Muscle layer of duodenum (tissue), 2 donors: ENCODE data around the gene PDE9A.

ENCODE experiments used
- H3K27ac ChIP-seq: one replicate; pipeline ENCODE4 v1.7.0; 2013; ENCODE audit warnings: mild to moderate bottlenecking, low read length
- H3K27me3 ChIP-seq: one replicate; pipeline ENCODE4 v1.7.0; 2013; ENCODE audit warnings: low read depth, mild to moderate bottlenecking, control low read depth, low read length
- H3K36me3 ChIP-seq, 2 donors: one replicate each; pipeline ENCODE4 v1.7.0; 2013; ENCODE audit warnings: low read length in 2 of 2, control low read depth in 1 of 2, mild to moderate bottlenecking in 1 of 2; ENCODE audit not compliant: insufficient read depth in 2 of 2, control insufficient read depth in 1 of 2
- H3K4me1 ChIP-seq, 2 donors: one replicate each; pipeline ENCODE4 v1.7.0; 2013; ENCODE audit warnings: low read length in 2 of 2, mild to moderate bottlenecking in 2 of 2, control low read depth in 1 of 2, moderate library complexity in 1 of 2; ENCODE audit not compliant: insufficient read depth in 2 of 2, control insufficient read depth in 1 of 2
- H3K4me3 ChIP-seq, 2 donors: one replicate each; pipeline ENCODE4 v1.7.0; 2013; ENCODE audit warnings: low read length in 2 of 2, low read depth in 1 of 2, mild to moderate bottlenecking in 1 of 2
- H3K9me3 ChIP-seq, 2 donors: one replicate each; pipeline ENCODE4 v1.7.0; 2013; ENCODE audit warnings: low read length in 2 of 2, control low read depth in 1 of 2, mild to moderate bottlenecking in 1 of 2; ENCODE audit not compliant: control insufficient read depth in 1 of 2
- donor health status: healthy.

Gene PDE9A

DNA sequence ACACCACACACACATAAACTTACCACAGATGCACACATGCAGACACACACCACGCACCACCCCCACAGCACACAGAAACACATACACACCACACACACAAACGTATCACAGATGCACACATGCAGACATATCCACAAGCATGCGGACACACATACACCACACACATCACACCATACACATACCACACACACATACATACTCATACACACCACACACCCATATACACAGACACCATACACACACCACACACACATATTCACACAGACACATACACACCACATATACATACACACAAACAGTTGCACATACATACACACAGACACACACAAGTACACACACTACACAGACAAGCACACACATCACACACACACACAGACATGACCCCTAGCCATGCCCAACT lies 37.5 kb upstream of the PDE9A start:
- Histone ChIP-seq H3K36me3 (no peaks in the 10 kb centered on the region), H3K4me3 (no peak overlapping the region), H3K4me1 (peaks cover 0 to 6% of the 10 kb centered on the region in 2 donors), H3K9me3 (no peaks in the 10 kb centered on the region), H3K27ac (no peak overlapping the region), H3K27me3 (peaks cover 9% of the 10 kb centered on the region)

DNA sequence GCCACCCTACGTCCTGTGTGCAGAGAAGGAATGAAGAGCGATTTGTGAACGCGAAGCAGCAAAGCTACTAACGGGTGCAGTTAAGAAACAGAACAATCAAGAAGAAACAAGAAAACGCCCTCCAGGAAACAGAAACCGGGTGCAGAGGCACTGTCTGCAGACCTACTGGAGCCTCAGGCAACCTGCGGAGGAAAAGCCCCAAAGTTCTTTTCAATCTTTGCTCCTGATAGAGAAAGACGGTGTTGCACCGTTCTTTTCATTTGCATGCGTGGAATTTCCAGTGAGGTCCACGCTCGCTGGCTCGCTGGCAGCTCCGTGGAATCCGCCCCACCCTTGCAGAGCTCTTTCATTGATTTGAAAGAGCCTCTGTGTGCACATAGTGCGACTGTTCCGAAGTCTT lies 37.0 kb upstream of the PDE9A start:
- Histone ChIP-seq H3K4me3 (peak overlapping the region; percentile 19 to 30), H3K4me1 (peaks cover 0 to 6% of the 10 kb centered on the region in 2 donors), H3K27me3 (peaks cover 9% of the 10 kb centered on the region), H3K36me3 (no peaks in the 10 kb centered on the region), H3K9me3 (no peaks in the 10 kb centered on the region), H3K27ac (no peak overlapping the region)

DNA sequence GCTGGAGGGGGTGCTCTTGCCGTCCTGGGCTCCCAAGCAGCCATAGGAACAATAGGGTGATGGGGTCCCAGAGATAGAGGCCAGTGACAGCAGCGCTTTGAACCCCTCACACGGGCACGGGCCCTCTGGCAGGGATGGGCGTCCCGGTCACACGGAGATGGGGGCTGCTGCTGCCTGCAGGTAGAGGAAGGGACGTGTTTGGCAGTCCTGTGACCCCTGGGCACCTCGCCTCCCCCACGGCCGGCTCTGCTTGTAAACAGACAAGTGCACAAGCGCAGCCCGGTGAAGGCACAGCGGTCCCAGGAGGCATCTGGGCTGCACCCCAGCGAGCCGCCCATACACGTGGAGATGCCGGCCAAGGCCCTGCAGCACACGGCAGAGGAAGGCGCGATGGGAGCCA lies 36.5 kb upstream of the PDE9A start:
- no peaks in the 10 kb centered on the region for H3K9me3 ChIP-seq
- no peaks in the 10 kb centered on the region for H3K36me3 ChIP-seq
- H3K4me1 ChIP-seq, result peaks cover 0 to 6% of the 10 kb centered on the region in 2 donors
- peak overlapping the region; percentile 19 to 30 for H3K4me3 ChIP-seq
- peaks cover 9% of the 10 kb centered on the region for H3K27me3 ChIP-seq
- H3K27ac ChIP-seq, result no peak overlapping the region

DNA sequence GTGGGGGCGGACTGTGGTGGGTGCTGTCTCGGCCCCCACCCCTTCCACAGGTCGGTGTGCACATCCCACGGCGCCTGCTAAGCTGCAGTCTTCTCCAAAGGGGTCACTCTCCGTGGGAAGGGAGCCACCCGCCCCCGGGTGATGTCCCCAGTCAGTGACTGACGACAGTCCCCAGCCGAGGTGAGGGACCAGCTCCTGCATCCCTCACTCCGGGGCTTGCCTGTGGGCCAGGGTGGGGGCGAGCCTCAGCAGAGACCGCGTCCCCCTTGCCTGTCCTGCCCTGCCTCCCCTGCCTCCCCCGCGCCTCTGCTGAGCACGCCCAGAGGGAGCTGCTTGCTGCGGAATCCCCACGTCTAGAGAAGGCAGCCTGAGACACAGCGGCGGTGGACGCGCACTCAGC lies 35.9 kb upstream of the PDE9A start:
- peaks cover 0 to 6% of the 10 kb centered on the region in 2 donors for H3K4me1 ChIP-seq
- peaks cover 9% of the 10 kb centered on the region for H3K27me3 ChIP-seq
- H3K27ac ChIP-seq, result no peak overlapping the region
- no peak overlapping the region for H3K4me3 ChIP-seq
- no peaks in the 10 kb centered on the region for H3K36me3 ChIP-seq
- H3K9me3 ChIP-seq, result no peaks in the 10 kb centered on the region

DNA sequence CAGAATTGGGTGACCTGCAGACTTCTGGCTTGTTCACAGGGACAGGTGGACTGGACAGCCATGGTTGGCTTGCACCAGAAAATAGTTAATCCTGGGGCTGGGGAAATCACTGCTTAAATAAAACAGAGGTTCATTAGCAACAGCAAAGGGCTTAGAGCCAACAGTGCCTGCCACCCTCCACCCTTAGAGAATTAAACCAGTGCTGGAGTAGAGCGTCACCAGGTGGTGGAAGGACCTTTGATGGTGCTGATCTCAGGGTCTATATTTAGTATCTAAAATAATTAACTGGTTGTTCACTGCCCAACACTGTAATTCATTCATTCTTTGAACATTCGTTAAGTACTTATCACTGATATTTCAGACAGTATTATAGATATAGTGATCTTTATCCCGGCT lies 34.7 kb upstream of the PDE9A start:
- peaks cover 0 to 6% of the 10 kb centered on the region in 2 donors for H3K4me1 ChIP-seq
- H3K36me3 ChIP-seq, result no peaks in the 10 kb centered on the region
- H3K9me3 ChIP-seq, result no peaks in the 10 kb centered on the region
- H3K27me3 ChIP-seq, result peaks cover 9% of the 10 kb centered on the region
- no peak overlapping the region for H3K27ac ChIP-seq
- H3K4me3 ChIP-seq, result no peak overlapping the region

DNA sequence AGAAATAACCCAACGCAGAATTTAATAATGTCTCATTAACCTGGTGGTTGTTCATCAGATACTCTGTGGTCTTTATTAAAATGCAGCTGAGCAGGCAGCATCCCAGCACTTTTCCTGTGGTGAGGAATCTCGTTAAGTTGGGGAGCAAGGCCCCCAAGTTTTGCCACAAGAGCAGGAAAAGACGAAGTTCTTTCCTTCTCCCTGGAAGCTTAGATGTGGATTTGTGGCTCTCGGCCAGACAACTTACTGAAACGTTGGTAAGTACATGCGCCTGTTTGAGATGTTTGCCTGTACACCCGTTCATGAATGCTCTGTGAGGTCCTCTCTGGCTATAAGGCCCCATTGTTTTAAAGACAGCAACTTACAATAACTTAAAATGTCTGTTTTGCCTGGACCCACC lies 34.3 kb upstream of the PDE9A start:
- Histone ChIP-seq H3K27me3 (peaks cover 9% of the 10 kb centered on the region), H3K27ac (no peak overlapping the region), H3K9me3 (no peaks in the 10 kb centered on the region), H3K36me3 (no peaks in the 10 kb centered on the region), H3K4me1 (peaks cover 0 to 6% of the 10 kb centered on the region in 2 donors), H3K4me3 (no peak overlapping the region)

DNA sequence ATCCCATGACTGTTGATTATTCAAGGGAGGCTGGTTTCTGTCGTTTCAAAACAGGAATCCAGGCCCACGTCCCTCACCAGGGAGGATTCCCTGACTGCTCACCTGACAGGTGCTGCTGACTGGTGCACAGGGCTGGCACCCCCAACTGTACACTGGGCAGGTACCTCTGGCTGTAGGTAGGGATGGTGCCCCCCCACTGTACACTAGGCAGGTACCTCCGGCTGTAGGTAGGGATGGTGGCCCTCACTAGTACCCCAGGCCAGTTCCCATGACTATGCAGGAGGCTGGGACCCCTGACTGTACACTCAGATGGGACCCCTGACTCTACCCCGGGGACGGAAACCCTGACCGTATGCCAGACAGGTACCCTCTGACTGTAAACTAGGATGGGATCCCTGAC lies 33.6 kb upstream of the PDE9A start:
- Histone ChIP-seq H3K27me3 (peaks cover 9% of the 10 kb centered on the region), H3K9me3 (no peaks in the 10 kb centered on the region), H3K27ac (no peak overlapping the region), H3K4me1 (peaks cover 0 to 6% of the 10 kb centered on the region in 2 donors), H3K4me3 (no peak overlapping the region), H3K36me3 (no peaks in the 10 kb centered on the region)

DNA sequence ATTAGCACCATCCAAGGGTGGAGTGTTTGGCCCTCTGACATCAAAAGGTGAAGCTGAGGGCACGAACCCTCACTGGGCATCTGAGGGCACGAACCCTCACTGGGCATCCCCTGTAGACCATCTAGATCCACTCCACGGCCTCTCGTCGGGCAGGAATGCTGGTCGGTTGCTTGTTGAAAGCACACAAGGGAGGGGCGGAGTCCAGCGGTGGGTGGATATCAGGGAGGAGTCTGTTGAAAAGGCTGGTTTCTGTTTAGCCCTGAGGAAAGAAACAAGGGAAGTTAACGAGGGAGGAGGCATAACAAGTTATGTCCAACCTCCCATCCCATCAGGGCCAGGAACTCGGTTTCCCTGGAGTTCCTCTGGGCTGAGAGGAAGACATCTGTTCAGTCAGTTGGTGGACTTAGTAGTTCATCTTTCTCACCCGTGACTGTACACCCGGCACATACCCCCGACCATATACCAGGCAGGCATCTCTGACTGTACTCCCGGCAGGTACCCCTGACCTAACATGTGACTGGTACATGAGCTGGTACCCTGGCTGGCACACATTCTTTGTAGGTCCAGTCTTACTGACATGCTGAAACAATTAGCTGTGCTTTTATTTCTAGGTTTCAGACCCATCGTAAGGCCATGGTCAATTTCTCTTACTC lies 32.1 kb upstream of the PDE9A start:
- peaks cover 0 to 6% of the 10 kb centered on the region in 2 donors for H3K4me1 ChIP-seq
- H3K36me3 ChIP-seq, result no peaks in the 10 kb centered on the region
- H3K4me3 ChIP-seq, result no peak overlapping the region
- H3K27ac ChIP-seq, result no peak overlapping the region
- peaks cover 9% of the 10 kb centered on the region for H3K27me3 ChIP-seq
- H3K9me3 ChIP-seq, result no peaks in the 10 kb centered on the region

DNA sequence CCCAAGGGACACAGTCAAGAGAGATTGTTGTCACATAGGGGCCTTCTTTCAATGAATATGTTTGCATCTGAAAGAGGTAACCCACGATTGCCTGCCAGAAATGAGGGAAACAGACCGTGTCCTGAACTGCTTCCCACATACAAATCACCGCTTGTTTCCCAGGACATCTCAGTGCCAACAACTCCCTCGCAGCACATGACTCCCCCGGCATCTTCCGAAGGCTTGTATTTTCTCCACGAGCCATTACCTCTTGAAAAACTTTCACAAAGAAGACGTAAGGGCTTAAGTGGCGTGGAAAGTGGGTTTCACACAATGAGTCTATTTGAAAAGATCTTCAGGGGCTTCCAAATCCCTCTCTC lies 31.6 kb upstream of the PDE9A start:
- Histone ChIP-seq H3K27ac (no peak overlapping the region), H3K4me1 (peaks cover 0 to 2% of the 10 kb centered on the region in 2 donors), H3K9me3 (no peaks in the 10 kb centered on the region), H3K36me3 (no peaks in the 10 kb centered on the region), H3K27me3 (peaks cover 9% of the 10 kb centered on the region), H3K4me3 (no peak overlapping the region)

DNA sequence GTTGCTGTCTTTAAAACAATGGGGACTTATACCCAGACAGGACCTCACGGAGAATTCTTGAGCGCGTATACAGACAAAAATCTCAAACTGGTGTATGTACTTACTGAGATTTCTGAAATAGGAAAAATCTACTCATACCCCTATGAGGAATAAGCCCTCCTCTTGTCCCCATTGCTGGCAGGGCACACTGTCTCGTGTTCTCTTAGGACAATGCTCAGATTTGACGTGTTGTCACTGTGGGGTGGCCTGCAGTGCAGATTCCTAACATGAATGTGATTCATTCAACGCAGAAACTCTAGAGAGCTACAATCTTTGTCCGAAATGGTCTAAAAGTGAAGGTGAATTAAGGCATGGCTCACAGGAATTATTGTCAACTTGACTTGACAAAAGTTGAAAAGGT lies 31.1 kb upstream of the PDE9A start:
- Histone ChIP-seq H3K4me1 (no peaks in the 10 kb centered on the region), H3K36me3 (no peaks in the 10 kb centered on the region), H3K9me3 (no peaks in the 10 kb centered on the region), H3K4me3 (no peak overlapping the region), H3K27me3 (peaks cover 9% of the 10 kb centered on the region), H3K27ac (no peak overlapping the region)

DNA sequence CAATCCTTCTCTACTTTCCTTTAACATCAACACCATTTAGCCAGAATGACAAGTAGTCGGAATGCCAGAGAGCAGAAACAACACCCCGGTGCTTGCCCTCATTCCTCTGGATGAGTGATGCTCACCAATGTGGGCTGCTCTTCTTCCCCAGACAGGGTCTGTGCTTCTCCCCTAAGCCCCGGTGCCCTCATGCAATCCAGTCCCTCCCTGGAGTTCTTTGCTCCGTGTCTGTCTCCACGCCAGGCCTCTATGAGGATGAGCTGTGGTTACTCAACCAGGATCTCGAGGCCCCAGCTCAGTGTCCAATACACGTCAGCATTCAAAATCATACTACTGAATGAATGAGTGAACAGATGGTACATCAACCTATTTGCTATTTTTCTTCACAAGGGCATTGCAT lies 29.7 kb upstream of the PDE9A start:
- Histone ChIP-seq H3K27ac (no peak overlapping the region), H3K27me3 (peaks cover 9% of the 10 kb centered on the region), H3K36me3 (no peaks in the 10 kb centered on the region), H3K4me1 (no peaks in the 10 kb centered on the region), H3K4me3 (no peak overlapping the region), H3K9me3 (no peaks in the 10 kb centered on the region)

DNA sequence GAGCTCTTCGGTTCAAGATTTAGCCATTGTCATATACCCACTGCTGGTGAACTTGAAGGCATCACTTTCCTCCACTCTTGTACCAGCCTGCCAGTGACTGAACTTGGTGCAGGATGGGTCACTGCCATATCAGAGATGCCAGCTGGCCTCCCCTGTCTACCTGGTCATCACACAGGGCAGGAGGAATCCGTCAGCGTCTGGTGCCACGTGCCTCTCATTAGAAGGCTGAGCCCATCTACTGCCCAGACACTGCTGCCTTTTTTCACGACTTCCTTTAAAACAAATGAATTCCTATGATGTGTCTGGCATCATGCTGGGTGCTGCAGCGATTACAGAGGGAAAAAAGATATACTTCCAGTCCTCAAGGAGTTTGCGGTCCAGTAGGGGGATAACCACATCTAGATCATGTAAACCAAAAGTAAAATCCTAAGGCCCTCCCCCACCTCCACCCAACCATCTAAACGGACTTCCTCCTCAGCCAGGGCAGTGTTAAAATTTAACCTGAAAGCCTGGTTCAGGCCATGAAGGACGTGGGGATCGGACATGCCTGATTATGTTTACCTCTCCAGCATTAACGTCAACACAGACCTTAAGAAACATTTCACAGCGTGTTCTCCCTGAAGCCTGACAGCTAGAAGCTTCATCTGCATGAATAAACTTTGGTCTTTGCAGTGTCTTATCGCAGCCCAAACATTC lies 29.2 kb upstream of the PDE9A start:
- no peak overlapping the region for H3K27ac ChIP-seq
- H3K9me3 ChIP-seq, result no peaks in the 10 kb centered on the region
- H3K36me3 ChIP-seq, result no peaks in the 10 kb centered on the region
- peaks cover 4% of the 10 kb centered on the region for H3K27me3 ChIP-seq
- no peaks in the 10 kb centered on the region for H3K4me1 ChIP-seq
- H3K4me3 ChIP-seq, result no peak overlapping the region
